ENCODE measurements around the gene SPATA25. TPM values are rescaled to one million over a fixed set of nuclear protein-coding genes. Genes with fewer than 3 reads are reported as not detected.
A peak's percentile ranks its signal among the peaks of the same experiment; 100 is the strongest.

The SPATA25 gene
- total and polyA plus RNA-seq, 2 donors (not counting 3 experiments of a cell fraction or from before 2014, with no cell fraction given): 0.69 to 1.3 TPM

DNA sequence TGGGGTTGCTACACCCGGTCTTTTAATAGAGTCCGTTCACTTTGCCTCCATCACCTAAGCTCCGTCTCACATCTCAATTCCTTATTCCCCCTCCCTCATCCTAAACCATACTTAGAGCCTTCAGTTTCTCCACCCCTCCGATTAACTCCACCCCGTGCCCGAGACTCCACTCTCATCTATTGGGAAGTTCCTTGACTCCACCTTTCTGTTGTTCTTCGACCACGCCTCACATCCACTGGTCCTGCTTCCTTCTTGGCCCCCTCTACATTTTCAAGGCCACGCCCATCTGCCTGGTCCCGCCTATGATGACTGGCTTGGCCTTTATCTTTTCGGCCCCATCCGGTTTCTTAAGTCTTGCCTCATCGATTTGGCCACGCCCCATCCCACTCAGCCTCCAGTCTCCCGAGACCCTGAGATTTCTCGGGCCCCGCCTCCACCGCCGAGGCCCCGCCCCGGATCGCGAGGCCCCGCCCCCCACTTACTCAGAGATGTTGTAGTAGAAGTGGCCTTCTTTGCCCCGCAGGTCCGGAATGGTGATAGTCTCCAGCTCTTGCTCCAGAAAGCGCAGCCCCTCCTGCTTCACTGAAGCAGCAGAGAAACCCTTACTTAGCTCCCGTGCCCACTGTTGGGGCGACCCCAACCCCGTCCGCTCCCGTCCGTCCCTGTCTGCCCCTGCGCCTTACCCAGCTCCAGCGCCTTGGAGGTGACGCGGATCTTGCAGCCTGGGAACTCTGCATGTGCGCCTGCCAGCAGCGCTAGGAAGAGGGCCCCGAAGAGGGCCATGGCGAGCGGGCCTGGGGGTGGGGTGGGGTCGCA lies 23.5 kb upstream of the SPATA25 start:
- TF ChIP-seq, protein P1, sequence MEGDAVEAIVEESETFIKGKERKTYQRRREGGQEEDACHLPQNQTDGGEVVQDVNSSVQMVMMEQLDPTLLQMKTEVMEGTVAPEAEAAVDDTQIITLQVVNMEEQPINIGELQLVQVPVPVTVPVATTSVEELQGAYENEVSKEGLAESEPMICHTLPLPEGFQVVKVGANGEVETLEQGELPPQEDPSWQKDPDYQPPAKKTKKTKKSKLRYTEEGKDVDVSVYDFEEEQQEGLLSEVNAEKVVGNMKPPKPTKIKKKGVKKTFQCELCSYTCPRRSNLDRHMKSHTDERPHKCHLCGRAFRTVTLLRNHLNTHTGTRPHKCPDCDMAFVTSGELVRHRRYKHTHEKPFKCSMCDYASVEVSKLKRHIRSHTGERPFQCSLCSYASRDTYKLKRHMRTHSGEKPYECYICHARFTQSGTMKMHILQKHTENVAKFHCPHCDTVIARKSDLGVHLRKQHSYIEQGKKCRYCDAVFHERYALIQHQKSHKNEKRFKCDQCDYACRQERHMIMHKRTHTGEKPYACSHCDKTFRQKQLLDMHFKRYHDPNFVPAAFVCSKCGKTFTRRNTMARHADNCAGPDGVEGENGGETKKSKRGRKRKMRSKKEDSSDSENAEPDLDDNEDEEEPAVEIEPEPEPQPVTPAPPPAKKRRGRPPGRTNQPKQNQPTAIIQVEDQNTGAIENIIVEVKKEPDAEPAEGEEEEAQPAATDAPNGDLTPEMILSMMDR (IDR thresholded peaks at IDR 0.05; ENCODE audit: extremely low read depth in 1 of 2, insufficient read depth in 1 of 2, low read depth in 1 of 2, low read length in 2 of 2): no peak
- no peak for TF ChIP-seq FOS (IDR thresholded peaks at IDR 0.05; ENCODE audit: borderline replicate concordance, insufficient read depth, low read length)
- peak; percentile 30 for TF ChIP-seq POLR2A (IDR thresholded peaks at IDR 0.05; ENCODE audit: low read depth, low read length)
- no peak for TF ChIP-seq MYC (IDR thresholded peaks at IDR 0.05; ENCODE audit: low read depth, low read length)
- peak; percentile 42 for TF ChIP-seq POLR2AphosphoS5 (IDR thresholded peaks at IDR 0.05; ENCODE audit: insufficient read depth, low read depth, low read length)
- TF ChIP-seq EZH2 (IDR thresholded peaks at IDR 0.05; ENCODE audit: borderline replicate concordance, low read depth, low read length, severe bottlenecking): no peak
- DNase-seq (ENCODE audit: low read depth, low spot score): peak; percentile 100
- Histone ChIP-seq H3K79me2 (ENCODE audit: control insufficient read depth, insufficient read depth, low read length) (no peaks in the 10 kb centered on the region), H3K9me3 (replicated peaks; ENCODE audit: control insufficient read depth, insufficient read depth, low read length) (no peaks in the 10 kb centered on the region), H3K4me1 (ENCODE audit: control insufficient read depth, extremely low read depth, insufficient read depth, low read length) (peaks cover 28% of the 10 kb centered on the region), H3K27me3 (ENCODE audit: control insufficient read depth in 2 of 2, insufficient read depth in 2 of 2, low read length in 2 of 2) (no peaks in the 10 kb centered on the region), H4K20me1 (replicated peaks; ENCODE audit: control insufficient read depth, extremely low read depth, insufficient read depth, low read length) (no peaks in the 10 kb centered on the region), H3K9ac (replicated peaks; ENCODE audit: extremely low read depth, insufficient read depth, low read length) (peak overlapping the region; percentile 44), H3K9me1 (replicated peaks; ENCODE audit: control insufficient read depth, extremely low read depth, insufficient read depth, low read length) (no peaks in the 10 kb centered on the region), H3K4me2 (ENCODE audit: insufficient read depth, low read length) (peak overlapping the region; percentile 66), H3K4me3 (replicated peaks in 1 of 3; ENCODE audit: insufficient read depth in 1 of 3, low read depth in 1 of 3, low read length in 3 of 3) (peak overlapping the region; percentile 6 to 62 (median 37)), H2AFZ (ENCODE audit: low read depth, low read length) (peak overlapping the region; percentile 38), H3K36me3 (ENCODE audit: control insufficient read depth in 2 of 2, extremely low read depth in 1 of 2, insufficient read depth in 2 of 2, low read length in 2 of 2) (peaks cover 0 to 7% of the 10 kb centered on the region in 2 experiments), H3K27ac (ENCODE audit: insufficient read depth, low read depth, low read length) (peak overlapping the region; percentile 43)
- peak; percentile 98 for FAIRE-seq
- CTCF ChIA-PET: interaction anchor here (1.0 to 5.0 kb wide), 6 partner anchors 9 to 28 kb away, joined by 3 to 22 read pairs (median 8); partner anchors contain the start of genes CTSA, NEURL2 and PCIF1
- intact Hi-C loops (cut with micrococcal nuclease): loop anchor here (1.0 to 10.0 kb wide), 6 partner anchors 8 to 566 kb away; partner anchors contain the start of genes ACOT8, CTSA, NEURL2 and SDC4
- dilution Hi-C loops (cut with MboI; ENCODE audit: extremely low pct_ligation_motif_present, low sequenced_read_pairs): no loop called here
- POLR2A ChIA-PET: interaction anchor here (0.5 to 3.8 kb wide), 4 partner anchors 13 to 97 kb away, joined by 3 to 22 read pairs (median 6); partner anchors contain the start of gene PCIF1
- TSS peak; percentile 72 for BruUV-seq (replicated peaks)
